ENCODE data around the gene GBP1. TPM values are rescaled to one million over a fixed set of nuclear protein-coding genes. Genes with fewer than 3 reads are reported as not detected.
A peak's percentile ranks its signal among the peaks of the same experiment; 100 is the strongest.
"Not testable (repeated sequence)": the region's sequence is repeated elsewhere in the genome, so short reads cannot be mapped to it uniquely, and the experiment has no call there.

GBP1 gene
- total RNA-seq, 4 donors from 2014 or later = 21.1 to 51.8 (median 24.2) TPM

- no peak for DNase-seq (ENCODE audit: low spot score in 2 of 2)
- Histone ChIP-seq H3K36me3 (no peaks in the 10 kb centered on the region), H3K27ac (no peak overlapping the region), H3K27me3 (no peaks in the 10 kb centered on the region), H3K4me3 (no peak overlapping the region), H3K4me1 (peaks cover 0 to 19% (median 4%) of the 10 kb centered on the region in 4 donors), H3K9me3 (peaks cover 0 to 4% (median 0%) of the 10 kb centered on the region in 4 donors)
- WGBS, 2 donors = 93 to 94% methylated on average over 3 of the region's 3 CpGs
- no peak for TF ChIP-seq POLR2A (IDR thresholded peaks at IDR 0.05)
- no peak for TF ChIP-seq CTCF (IDR thresholded peaks at IDR 0.05)
- TF ChIP-seq EP300 (IDR thresholded peaks at IDR 0.05) = no peak
Measured at GRCh38 chr1:89025928-89026327, 39.1 kb downstream of the GBP1 start.

- Histone ChIP-seq H3K27ac (peak overlapping the region; percentile 66 to 91 (median 82)), H3K4me1 (peaks cover 0 to 27% (median 5%) of the 10 kb centered on the region in 4 donors), H3K9me3 (peaks cover 0 to 4% (median 0%) of the 10 kb centered on the region in 4 donors), H3K36me3 (peaks cover 0 to 19% (median 0%) of the 10 kb centered on the region in 3 donors), H3K4me3 (peak overlapping the region in 3 of 4 donors; percentile 31 to 58 (median 45)), H3K27me3 (no peaks in the 10 kb centered on the region)
- no peak for TF ChIP-seq CTCF (IDR thresholded peaks at IDR 0.05)
- no peak for TF ChIP-seq POLR2A (IDR thresholded peaks at IDR 0.05)
- TF ChIP-seq EP300 (IDR thresholded peaks at IDR 0.05) = no peak
- no peak for DNase-seq (ENCODE audit: low spot score in 2 of 2)
Measured at GRCh38 chr1:89023026-89023425, 42.0 kb downstream of the GBP1 start.

GRCh38 chr1:89022167-89022959 lies 42.6 kb downstream of the GBP1 start, which contains the start of gene GBP3:
Gene GBP3 (minus strand): TSS chr1:89022866. CDS start chr1:89020721, 2,145 bp downstream.
- Histone ChIP-seq H3K36me3 (peaks cover 0 to 24% (median 0%) of the 10 kb centered on the region in 3 donors), H3K4me1 (peaks cover 0 to 27% (median 5%) of the 10 kb centered on the region in 4 donors), H3K4me3 (peak within 1 kb of the TSS; percentile 31 to 58 (median 39)), H3K27me3 (no peaks in the 10 kb centered on the region), H3K27ac (peak within 1 kb of the TSS; percentile 66 to 91 (median 82)), H3K9me3 (peaks cover 0 to 4% (median 0%) of the 10 kb centered on the region in 4 donors)
- TF ChIP-seq POLR2A (IDR thresholded peaks at IDR 0.05) (no peak), EP300 (IDR thresholded peaks at IDR 0.05) (no peak), CTCF (IDR thresholded peaks at IDR 0.05) (no peak)
- 14% methylated on average over 5 of the region's 5 CpGs for WGBS, 2 donors
- no peak for DNase-seq (ENCODE audit: low spot score in 2 of 2)

- not testable (repeated sequence) for DNase-seq (ENCODE audit: low spot score in 2 of 2); H3K27me3 ChIP-seq; H3K9me3 ChIP-seq; H3K27ac ChIP-seq; H3K4me3 ChIP-seq
- WGBS, 2 donors = 62 to 67% methylated on average over 3 of the region's 3 CpGs
- H3K4me1 ChIP-seq = peaks cover 0 to 30% (median 4%) of the 10 kb centered on the region in 4 donors
- peaks cover 0 to 55% (median 0%) of the 10 kb centered on the region in 3 donors for H3K36me3 ChIP-seq
Measured at GRCh38 chr1:89018318-89018717, 46.7 kb downstream of the GBP1 start.

GRCh38 chr1:89008511-89008910 lies 56.5 kb downstream of the GBP1 start:
- peaks cover 0 to 82% (median 3%) of the 10 kb centered on the region in 3 donors for H3K36me3 ChIP-seq
- peaks cover 0 to 26% (median 0%) of the 10 kb centered on the region in 4 donors for H3K4me1 ChIP-seq
- H3K4me3 ChIP-seq = no peak overlapping the region
- TF ChIP-seq CTCF (IDR thresholded peaks at IDR 0.05) (no peak), POLR2A (IDR thresholded peaks at IDR 0.05) (no peak), EP300 (IDR thresholded peaks at IDR 0.05) (no peak)
- WGBS, 2 donors = 84 to 85% methylated on average over 4 of the region's 4 CpGs
- no peak overlapping the region for H3K27ac ChIP-seq
- no peaks in the 10 kb centered on the region for H3K9me3 ChIP-seq
- DNase-seq (ENCODE audit: low spot score in 2 of 2) = no peak
- no peaks in the 10 kb centered on the region for H3K27me3 ChIP-seq
